Esophagus muscularis mucosa (tissue), 4 donors: Measurements from ENCODE around the gene BPTF. TPM values are rescaled to one million over a fixed set of nuclear protein-coding genes. Genes with fewer than 3 reads are reported as not detected.
A peak's percentile ranks its signal among the peaks of the same experiment; 100 is the strongest.

Source experiments
- DNase-seq: peaks from one replicate; pipeline ENCODE4 v3.0.0-alpha.2; 2017; ENCODE audit errors: extremely low spot score
- H3K27ac ChIP-seq, 4 donors: fragments of 200-600 bp; sonication (generic); replicated peaks in 1 of 4; 1 replicate in 3 of 4; 2 replicates in 1 of 4; pipeline ENCODE4 v1.5.1; 2016 to 2019; ENCODE audit warnings: mild to moderate bottlenecking in 1 of 4
- H3K27me3 ChIP-seq, 4 donors: fragments of 200-600 bp; sonication (generic); one replicate each; pipeline versions ENCODE4 v1.5.1 to v1.6.0; 2016 to 2019
- H3K36me3 ChIP-seq, 4 donors: fragments of 200-600 bp; sonication (generic); one replicate each; pipeline ENCODE4 v1.5.1; 2016 to 2019
- H3K4me1 ChIP-seq, 4 donors: fragments of 200-600 bp; sonication (generic); one replicate each; pipeline ENCODE4 v1.5.1; 2016 to 2019
- H3K4me3 ChIP-seq, 4 donors: fragments of 200-600 bp; sonication (generic); 1 replicate in 2 of 4; 2 replicates in 2 of 4; pipeline ENCODE4 v1.5.1; 2016 to 2019; ENCODE audit warnings: mild to moderate bottlenecking in 4 of 4, moderate library complexity in 1 of 4
- H3K9me3 ChIP-seq, 4 donors: fragments of 200-600 bp; sonication (generic); 1 replicate in 3 of 4; 2 replicates in 1 of 4; pipeline ENCODE4 v1.5.1; 2016 to 2019
- EP300 ChIP-seq: sonication (generic); formaldehyde crosslinking; IDR thresholded peaks from one replicate; pipeline ENCODE4 v1.6.1; 2017; ENCODE audit warnings: antibody characterized with exemption
- POLR2A ChIP-seq: fragments of 450-650 bp; IDR thresholded peaks from one replicate; pipeline ENCODE4 v1.6.1; 2017; ENCODE audit warnings: antibody characterized with exemption, moderate library complexity, mild to moderate bottlenecking, low read depth
- POLR2AphosphoS5 ChIP-seq, 2 donors: sonication (generic); formaldehyde crosslinking; IDR thresholded peaks; one replicate each; pipeline ENCODE4 v1.6.1; 2017; ENCODE audit warnings: antibody characterized with exemption in 2 of 2
- WGBS: methylation state at CpG from one replicate; pipeline ENCODE4 v1.1.5; 2018; 5-methylcytosine and 5-hydroxymethylcytosine counted together
- intact Hi-C: fragments of 100-400 bp; cut with DNase I; formaldehyde crosslinking; loops from one replicate; pipeline ENCODE4 v1.15.1; 2023
- total RNA-seq, 4 donors: library from RNA; depleted of rRNA; stranded (reverse); fragments of >200 nt; gene quantifications; one replicate each; pipeline versions ENCODE4 v1.1.0 to v1.2.1, GENCODE V29; 2016
- TF ChIP-seq, protein P1 (sequence below), 3 experiments: fragments of 200-600 bp in 2 of 3; fragments of 450-650 bp in 1 of 3; sonication (generic) in 2 of 3; IDR thresholded peaks; one replicate each; pipeline ENCODE4 v1.5.1; 2017 to 2019; ENCODE audit warnings: antibody characterized with exemption in 3 of 3, mild to moderate bottlenecking in 2 of 3, moderate library complexity in 1 of 3

BPTF gene
- total RNA-seq, 4 donors from 2014 or later: 60.3 to 77.7 (median 74.2) TPM

DNA sequence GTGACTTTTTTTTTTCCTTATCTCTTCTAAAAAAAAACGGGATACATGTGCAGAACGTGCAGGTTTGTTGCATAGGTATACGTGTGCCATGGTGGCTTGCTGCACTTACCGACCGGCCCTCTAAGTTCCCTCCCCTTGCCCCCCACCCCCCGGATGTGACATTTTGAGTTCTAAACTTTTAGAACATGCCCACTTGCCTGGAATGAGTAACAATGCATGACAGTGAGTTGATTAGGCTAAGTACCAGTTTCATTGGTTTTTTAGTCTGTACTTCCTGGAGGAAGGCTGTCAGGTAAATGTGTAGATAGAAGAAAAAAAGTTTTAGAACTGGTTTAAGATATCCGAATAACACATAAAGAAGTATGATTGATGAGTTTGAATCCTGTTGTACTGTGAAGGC is 4.0 kb downstream of the BPTF start:
- intact Hi-C loops: loop anchor here (5.0 kb wide), 1 partner anchor 112 kb away; the partner anchor contains the start of gene NOL11
- no peaks in the 10 kb centered on the region for H3K36me3 ChIP-seq
- TF ChIP-seq POLR2AphosphoS5 (IDR thresholded peaks at IDR 0.05) (no peak), EP300 (no peak), POLR2A (no peak)
- TF ChIP-seq, protein P1, sequence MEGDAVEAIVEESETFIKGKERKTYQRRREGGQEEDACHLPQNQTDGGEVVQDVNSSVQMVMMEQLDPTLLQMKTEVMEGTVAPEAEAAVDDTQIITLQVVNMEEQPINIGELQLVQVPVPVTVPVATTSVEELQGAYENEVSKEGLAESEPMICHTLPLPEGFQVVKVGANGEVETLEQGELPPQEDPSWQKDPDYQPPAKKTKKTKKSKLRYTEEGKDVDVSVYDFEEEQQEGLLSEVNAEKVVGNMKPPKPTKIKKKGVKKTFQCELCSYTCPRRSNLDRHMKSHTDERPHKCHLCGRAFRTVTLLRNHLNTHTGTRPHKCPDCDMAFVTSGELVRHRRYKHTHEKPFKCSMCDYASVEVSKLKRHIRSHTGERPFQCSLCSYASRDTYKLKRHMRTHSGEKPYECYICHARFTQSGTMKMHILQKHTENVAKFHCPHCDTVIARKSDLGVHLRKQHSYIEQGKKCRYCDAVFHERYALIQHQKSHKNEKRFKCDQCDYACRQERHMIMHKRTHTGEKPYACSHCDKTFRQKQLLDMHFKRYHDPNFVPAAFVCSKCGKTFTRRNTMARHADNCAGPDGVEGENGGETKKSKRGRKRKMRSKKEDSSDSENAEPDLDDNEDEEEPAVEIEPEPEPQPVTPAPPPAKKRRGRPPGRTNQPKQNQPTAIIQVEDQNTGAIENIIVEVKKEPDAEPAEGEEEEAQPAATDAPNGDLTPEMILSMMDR (IDR thresholded peaks at IDR 0.05): no peak
- no peaks in the 10 kb centered on the region for H3K27me3 ChIP-seq
- H3K4me3 ChIP-seq: no peak overlapping the region
- 33% methylated on average over 7 of the region's 7 CpGs for WGBS
- DNase-seq: no peak
- H3K27ac ChIP-seq: no peak overlapping the region
- H3K9me3 ChIP-seq: no peaks in the 10 kb centered on the region
- H3K4me1 ChIP-seq: peaks cover 44 to 73% (median 62%) of the 10 kb centered on the region in 4 donors

DNA sequence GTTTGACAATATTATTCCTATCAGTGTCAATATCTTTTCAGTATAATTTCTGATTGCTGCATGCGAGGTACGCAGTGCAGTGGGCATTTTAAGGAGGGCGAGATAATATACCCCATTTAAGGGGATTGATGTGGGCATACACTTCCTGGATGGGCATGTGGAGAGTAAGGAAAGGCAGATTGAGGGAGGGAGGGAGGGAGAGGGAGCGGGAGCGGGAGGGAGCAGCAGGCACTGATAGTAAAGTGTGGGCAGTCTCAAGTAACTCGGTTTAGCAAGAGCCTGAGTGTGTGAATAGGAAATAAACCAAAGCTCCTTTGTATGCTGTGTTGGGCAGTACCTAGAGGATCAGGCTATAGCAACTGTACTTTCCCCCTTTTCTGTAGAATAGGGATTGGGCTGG is 5.1 kb downstream of the BPTF start:
- Histone ChIP-seq H3K27ac (no peak overlapping the region), H3K4me3 (no peak overlapping the region), H3K4me1 (peaks cover 44 to 78% (median 65%) of the 10 kb centered on the region in 4 donors), H3K9me3 (no peaks in the 10 kb centered on the region), H3K27me3 (no peaks in the 10 kb centered on the region), H3K36me3 (no peaks in the 10 kb centered on the region)
- peak; percentile 68 for DNase-seq
- intact Hi-C loops: no loop called here
- WGBS: 51% methylated on average over 6 of the region's 6 CpGs
- TF ChIP-seq, protein P1 (IDR thresholded peaks at IDR 0.05): no peak
- TF ChIP-seq POLR2A (no peak), POLR2AphosphoS5 (IDR thresholded peaks at IDR 0.05) (no peak), EP300 (no peak)

DNA sequence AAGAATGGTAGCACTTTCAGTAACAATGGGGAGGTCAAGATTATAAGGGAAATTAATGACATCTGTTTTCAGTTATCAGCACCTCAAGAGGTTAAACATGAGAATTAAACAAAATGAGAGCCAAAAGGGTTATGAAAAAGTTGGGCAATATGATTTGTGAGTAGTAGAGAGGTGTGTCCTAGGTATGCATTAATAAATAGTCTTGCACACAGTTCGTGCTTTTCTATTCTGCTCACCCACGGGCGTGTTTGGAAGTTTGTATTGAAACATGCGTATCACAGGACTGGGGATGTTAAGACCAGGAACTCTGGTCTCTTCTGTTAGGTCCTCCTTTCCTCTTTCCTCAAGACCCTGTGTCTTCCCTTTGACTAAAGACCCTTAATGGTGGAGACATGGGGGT is 6.0 kb downstream of the BPTF start:
- Histone ChIP-seq H3K4me3 (no peak overlapping the region), H3K4me1 (peaks cover 51 to 86% (median 74%) of the 10 kb centered on the region in 4 donors), H3K36me3 (no peaks in the 10 kb centered on the region), H3K9me3 (no peaks in the 10 kb centered on the region), H3K27ac (no peak overlapping the region), H3K27me3 (no peaks in the 10 kb centered on the region)
- 79% methylated on average over 4 of the region's 4 CpGs for WGBS
- peak; percentile 72 for DNase-seq
- intact Hi-C loops: no loop called here
- TF ChIP-seq, protein P1 (IDR thresholded peaks at IDR 0.05): no peak
- TF ChIP-seq EP300 (no peak), POLR2A (no peak)

DNA sequence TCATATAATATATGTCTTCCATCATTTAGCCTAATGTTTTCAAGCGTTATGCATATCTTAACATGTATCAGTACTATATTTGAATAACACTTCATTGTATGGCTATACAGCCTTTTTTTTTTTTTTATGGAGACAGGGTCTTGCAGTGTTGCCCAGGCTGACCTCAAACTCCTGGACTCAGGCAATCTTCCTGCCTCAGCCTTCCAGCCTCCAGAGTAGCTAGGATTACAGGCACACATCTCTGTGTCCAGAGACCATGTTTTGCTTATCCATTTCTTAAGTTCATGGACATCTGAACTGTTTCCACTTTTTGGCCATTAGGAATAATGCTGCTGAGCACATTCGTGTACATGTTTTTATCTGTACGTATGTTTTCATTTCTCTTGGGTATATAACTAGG is 7.8 kb downstream of the BPTF start:
- DNase-seq: no peak
- 96% methylated on average over 3 of the region's 3 CpGs for WGBS
- Histone ChIP-seq H3K27me3 (no peaks in the 10 kb centered on the region), H3K36me3 (no peaks in the 10 kb centered on the region), H3K4me3 (no peak overlapping the region), H3K4me1 (peaks cover 49 to 84% (median 71%) of the 10 kb centered on the region in 4 donors), H3K27ac (no peak overlapping the region), H3K9me3 (no peaks in the 10 kb centered on the region)
- TF ChIP-seq EP300: no peak
- TF ChIP-seq, protein P1 (IDR thresholded peaks at IDR 0.05): no peak
- TF ChIP-seq POLR2A: no peak
- TF ChIP-seq POLR2AphosphoS5 (IDR thresholded peaks at IDR 0.05): no peak
- intact Hi-C loops: no loop called here
